T-helper 1 cell treated with Interleukin-12 subunit alpha and Interleukin-12 subunit beta and Interleukin-4 antibody, amounts not matched to agents 30 μg/mL and 1 μg/mL, for 36 hours (primary cell): ENCODE measurements around the gene CTNND2.

Experiments
- H3K27ac Mint-ChIP-seq: one replicate; pipeline ENCODE4 v1.8.0; 2021; ENCODE audit warnings: mild to moderate bottlenecking, mixed read lengths
- H3K27me3 Mint-ChIP-seq: one replicate; pipeline ENCODE4 v1.8.0; 2021; ENCODE audit warnings: low read depth, mixed read lengths
- H3K36me3 Mint-ChIP-seq: one replicate; pipeline ENCODE4 v1.8.0; 2021; ENCODE audit warnings: low read depth, mixed read lengths
- H3K4me1 Mint-ChIP-seq: one replicate; pipeline ENCODE4 v1.8.0; 2021; ENCODE audit warnings: low read depth, mixed read lengths
- H3K4me3 Mint-ChIP-seq: one replicate; pipeline ENCODE4 v1.8.0; 2021; ENCODE audit warnings: mild to moderate bottlenecking, moderate library complexity, mixed read lengths
- H3K9me3 Mint-ChIP-seq: one replicate; pipeline ENCODE4 v1.8.0; 2021; ENCODE audit warnings: mixed read lengths

Gene CTNND2

DNA sequence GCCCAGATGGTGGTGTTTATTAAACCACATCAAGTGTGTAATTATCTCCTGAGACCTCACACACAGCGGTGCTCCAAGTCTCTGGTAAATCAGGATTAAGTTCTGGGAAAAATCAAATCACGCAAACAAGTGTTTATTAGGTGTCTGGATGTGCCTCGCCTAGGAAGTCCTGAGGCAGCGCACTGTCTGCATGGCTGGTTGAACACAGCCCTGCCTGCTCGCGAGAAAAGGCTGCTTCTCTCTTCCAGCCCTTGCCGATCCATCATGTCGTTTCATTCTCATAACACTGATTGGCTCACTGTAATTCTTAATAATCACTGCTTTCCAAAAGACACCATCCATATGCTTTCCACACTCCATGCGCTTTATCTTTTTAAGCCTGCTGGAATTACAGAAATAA, 913.6 kb downstream of the CTNND2 start:
- Mint-ChIP-seq H3K4me3 (no peak overlapping the region), H3K9me3 (no peaks in the 10 kb centered on the region), H3K4me1 (peaks cover 7% of the 10 kb centered on the region), H3K36me3 (no peaks in the 10 kb centered on the region), H3K27me3 (no peaks in the 10 kb centered on the region), H3K27ac (no peak overlapping the region)

DNA sequence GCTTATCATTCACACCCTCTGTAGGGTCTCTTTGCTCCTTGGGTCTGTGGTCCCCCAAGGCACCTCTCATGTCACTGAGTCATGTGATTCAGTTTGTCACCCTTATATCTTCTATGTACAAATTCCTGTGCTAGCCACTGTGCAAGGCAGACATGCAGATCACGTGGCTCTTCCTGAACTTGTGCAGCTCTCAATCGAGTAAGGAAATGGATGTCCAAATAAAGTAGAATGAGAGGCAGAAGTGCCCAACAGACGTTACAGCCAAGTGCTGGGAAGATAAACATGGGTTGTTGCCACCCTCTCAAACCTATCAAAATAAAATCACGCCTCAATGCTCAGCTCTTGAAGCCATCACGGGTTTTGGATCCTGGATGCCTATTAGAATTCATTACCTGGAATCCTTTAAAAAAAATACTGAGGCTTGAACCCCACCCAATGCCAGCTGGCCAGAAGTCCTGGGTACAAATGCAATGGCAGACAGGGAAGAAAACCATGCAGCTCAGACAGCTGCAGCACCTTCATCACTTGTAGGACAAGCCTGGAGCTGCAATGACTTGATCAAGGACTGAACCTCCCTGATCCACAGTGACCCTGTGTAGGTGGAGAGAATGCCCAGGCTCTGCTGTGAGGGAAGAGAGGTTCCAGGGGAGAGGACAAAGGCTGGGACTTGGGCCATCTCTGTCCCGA, 914.5 kb downstream of the CTNND2 start:
- H3K27me3 Mint-ChIP-seq = no peaks in the 10 kb centered on the region
- H3K27ac Mint-ChIP-seq = no peak overlapping the region
- H3K4me3 Mint-ChIP-seq = no peak overlapping the region
- peaks cover 7% of the 10 kb centered on the region for H3K4me1 Mint-ChIP-seq
- H3K36me3 Mint-ChIP-seq = no peaks in the 10 kb centered on the region
- H3K9me3 Mint-ChIP-seq = no peaks in the 10 kb centered on the region

DNA sequence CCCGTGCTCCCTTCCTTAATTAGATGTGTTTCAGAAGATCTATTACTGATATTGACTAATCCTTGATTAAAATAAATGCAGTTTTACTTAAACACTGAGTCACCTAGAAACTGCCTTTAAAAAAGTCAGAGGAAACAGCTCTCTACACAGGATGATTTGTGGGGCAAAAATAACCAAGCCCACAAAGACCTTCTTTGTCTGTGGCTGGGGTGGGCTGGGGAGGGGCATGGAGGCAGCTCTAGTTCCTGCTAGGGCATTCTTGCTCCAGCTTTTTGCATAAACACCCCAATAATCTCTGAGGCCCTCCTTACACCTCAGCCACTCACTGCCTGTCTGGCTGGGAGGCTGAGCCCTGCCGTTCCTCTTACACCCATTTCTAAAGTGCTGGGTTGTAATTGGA, 915.6 kb downstream of the CTNND2 start:
- no peaks in the 10 kb centered on the region for H3K9me3 Mint-ChIP-seq
- H3K36me3 Mint-ChIP-seq = no peaks in the 10 kb centered on the region
- H3K27ac Mint-ChIP-seq = no peak overlapping the region
- no peak overlapping the region for H3K4me3 Mint-ChIP-seq
- peaks cover 7% of the 10 kb centered on the region for H3K4me1 Mint-ChIP-seq
- H3K27me3 Mint-ChIP-seq = no peaks in the 10 kb centered on the region

DNA sequence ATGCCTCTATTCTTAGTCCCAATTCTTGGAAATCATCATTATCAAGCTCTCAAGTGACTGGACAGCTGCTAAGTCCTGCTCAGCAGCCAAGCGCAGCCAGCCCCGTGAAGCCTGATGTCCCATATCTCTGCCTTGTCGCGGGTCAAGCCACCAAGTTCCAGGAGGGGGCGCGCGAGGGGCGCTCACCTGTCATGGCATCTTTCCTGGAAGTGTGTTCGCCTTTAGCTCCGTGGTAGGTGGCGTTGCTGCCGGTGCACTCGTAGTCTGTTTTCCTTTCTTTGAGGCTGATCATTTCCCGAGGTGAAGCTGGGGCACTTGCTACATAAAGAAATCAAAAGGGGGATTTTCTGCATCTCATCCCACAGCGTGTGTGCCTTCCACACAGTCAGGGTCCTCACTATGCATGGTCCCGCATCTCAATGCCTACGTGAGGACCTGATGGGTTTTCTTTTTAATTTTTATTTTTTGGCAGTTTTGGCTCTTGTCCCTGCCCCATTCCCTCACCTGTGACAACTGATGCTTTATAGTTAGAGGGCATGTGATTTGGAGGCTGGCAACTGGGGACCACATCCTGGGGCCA, 916.2 kb downstream of the CTNND2 start:
- H3K4me3 Mint-ChIP-seq = no peak overlapping the region
- H3K27ac Mint-ChIP-seq = no peak overlapping the region

DNA sequence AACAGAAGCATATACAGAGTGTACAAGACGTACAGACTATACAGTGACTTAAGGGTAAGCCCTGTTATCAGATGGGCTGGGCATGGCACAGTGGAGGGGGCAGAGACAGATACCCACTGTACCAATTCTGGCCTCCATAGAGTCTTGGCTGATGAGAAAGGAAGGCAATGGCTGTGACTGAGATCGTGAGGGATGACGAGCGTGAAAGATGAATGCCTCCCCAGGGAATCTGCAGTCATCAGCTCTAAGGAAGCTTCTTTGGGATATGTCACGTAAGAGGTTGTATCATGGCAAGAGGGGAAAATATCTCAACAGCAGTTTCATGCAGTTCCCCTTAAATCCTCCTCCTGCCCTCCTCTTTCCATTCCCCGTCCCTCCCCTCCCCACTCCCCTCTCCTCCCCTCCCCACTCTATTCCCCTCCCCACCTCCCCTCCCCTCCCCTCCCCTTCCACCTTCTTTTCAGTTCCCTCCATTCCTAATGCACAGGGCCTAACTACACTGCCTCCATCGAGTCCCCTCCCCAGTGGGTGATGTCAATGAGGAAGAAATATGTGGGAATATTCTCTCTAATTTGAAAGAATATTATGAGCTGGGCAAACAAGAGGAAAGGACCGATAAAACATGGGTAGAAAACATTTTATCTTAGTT, 916.8 kb downstream of the CTNND2 start:
- Mint-ChIP-seq H3K4me3 (no peak overlapping the region), H3K27me3 (no peaks in the 10 kb centered on the region), H3K4me1 (peaks cover 7% of the 10 kb centered on the region), H3K36me3 (no peaks in the 10 kb centered on the region), H3K27ac (no peak overlapping the region), H3K9me3 (no peaks in the 10 kb centered on the region)

More for the DNA sequence above, 916.2 kb downstream of the CTNND2 start:
- Mint-ChIP-seq H3K9me3 (no peaks in the 10 kb centered on the region), H3K36me3 (no peaks in the 10 kb centered on the region), H3K4me1 (peaks cover 7% of the 10 kb centered on the region), H3K27me3 (no peaks in the 10 kb centered on the region)

DNA sequence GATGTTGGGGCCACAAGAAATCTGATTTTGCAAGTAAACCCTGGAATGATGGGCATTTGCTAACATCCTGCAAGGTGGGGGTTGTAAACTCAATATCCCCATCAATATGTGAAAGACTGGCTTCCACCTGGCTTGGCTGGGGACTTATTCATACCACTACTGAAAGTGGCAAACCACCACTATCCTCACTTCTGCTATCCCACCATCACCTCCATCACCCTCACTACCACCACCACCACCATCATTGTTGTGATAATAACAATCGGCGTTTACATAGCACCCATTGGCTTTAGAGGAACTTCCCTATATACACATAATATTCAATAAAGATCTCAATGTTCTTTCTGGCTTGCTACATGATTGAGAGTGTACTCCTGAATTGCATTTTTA, 918.5 kb downstream of the CTNND2 start:
- Mint-ChIP-seq H3K27me3 (no peaks in the 10 kb centered on the region), H3K4me3 (no peak overlapping the region), H3K9me3 (no peaks in the 10 kb centered on the region), H3K4me1 (peaks cover 7% of the 10 kb centered on the region), H3K27ac (no peak overlapping the region), H3K36me3 (no peaks in the 10 kb centered on the region)

DNA sequence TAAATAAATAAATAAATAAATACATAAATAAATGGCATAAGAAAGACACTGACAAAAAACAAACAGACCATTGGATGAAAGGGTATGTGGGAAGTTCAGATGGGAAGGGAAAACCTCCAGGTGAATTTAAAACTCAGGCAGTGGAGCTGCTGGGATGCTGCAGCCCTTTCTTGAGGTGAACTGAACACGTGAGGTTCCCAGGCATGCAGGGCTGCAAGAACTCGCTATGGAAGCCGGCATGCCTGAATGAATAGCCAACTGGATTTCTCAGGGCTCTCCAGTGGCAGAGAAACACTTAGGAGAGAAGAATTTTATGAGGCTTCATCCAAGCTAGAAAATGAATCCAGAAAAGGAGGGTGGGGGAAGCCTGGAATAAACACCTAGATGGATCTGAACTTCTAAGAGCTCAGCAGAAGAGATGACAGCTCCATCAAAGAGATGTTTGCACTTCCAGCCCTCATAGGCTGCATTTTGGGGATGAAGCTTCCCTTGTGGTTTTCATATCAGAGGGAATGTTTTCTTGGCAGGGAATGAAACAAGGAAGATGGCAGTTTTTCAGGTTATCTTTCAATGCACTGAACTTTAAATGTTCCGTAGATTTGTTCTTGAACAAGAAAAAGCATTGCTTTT, 919.0 kb downstream of the CTNND2 start:
- Mint-ChIP-seq H3K27ac (no peak overlapping the region), H3K36me3 (no peaks in the 10 kb centered on the region)

DNA sequence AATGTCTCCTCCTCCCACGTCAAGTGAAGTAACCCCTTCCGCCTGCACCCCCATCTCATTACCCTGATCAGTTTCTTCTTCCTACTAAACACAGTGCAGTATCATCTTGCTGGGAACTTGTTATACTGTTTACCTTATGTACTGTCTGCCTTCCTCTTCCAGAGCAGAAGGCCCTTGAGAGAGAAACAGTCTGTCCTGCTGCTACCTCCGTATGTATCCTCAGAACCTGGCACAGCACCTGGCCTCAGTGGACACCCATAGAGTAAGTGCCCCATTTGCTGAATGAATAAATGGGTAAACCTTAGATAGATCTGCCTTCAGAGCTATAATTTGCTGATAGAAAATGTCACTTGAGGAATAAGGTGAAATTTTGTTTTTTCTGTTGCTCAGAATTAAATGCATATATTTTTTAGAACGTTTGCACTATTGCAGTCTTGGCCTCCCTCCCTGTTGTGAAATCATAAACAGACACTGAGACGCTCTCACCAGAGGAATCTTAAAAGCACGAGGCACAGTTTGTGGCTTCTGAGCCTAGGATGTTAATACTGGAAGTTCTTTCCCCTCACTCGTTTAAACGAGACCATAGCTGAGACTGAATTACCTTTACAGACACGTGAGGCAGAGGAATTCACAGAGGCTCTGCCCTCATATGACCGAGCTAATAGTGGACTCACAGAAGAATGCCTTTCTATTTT, 920.1 kb downstream of the CTNND2 start:
- Mint-ChIP-seq H3K36me3 (no peaks in the 10 kb centered on the region), H3K9me3 (no peaks in the 10 kb centered on the region), H3K27me3 (no peaks in the 10 kb centered on the region), H3K4me3 (no peak overlapping the region), H3K27ac (no peak overlapping the region), H3K4me1 (peaks cover 7% of the 10 kb centered on the region)

More for the DNA sequence above, 919.0 kb downstream of the CTNND2 start:
- Mint-ChIP-seq H3K4me1 (peaks cover 7% of the 10 kb centered on the region), H3K4me3 (no peak overlapping the region), H3K27me3 (no peaks in the 10 kb centered on the region), H3K9me3 (no peaks in the 10 kb centered on the region)

DNA sequence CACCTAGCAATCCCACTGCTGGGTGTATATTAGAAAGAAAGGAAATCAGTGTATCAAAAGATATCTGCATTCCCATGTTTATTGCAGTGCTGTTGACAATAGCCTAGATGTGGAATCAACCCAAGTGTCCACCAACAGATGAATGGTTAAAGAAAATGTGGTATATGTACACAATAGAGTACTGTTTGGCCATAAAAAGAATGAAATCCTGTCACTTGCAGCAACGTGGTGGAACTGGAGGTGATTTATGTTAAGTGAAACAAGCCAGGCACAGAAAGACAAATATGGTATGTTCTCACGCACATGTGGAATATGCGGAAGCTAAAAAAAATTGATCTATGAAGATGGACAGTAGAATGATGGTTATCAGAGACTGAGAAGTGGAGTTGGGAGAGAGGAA, 921.6 kb downstream of the CTNND2 start:
- Mint-ChIP-seq H3K27me3 (no peaks in the 10 kb centered on the region), H3K27ac (no peak overlapping the region), H3K36me3 (no peaks in the 10 kb centered on the region), H3K9me3 (no peaks in the 10 kb centered on the region), H3K4me1 (peaks cover under 1% of the 10 kb centered on the region), H3K4me3 (no peak overlapping the region)

DNA sequence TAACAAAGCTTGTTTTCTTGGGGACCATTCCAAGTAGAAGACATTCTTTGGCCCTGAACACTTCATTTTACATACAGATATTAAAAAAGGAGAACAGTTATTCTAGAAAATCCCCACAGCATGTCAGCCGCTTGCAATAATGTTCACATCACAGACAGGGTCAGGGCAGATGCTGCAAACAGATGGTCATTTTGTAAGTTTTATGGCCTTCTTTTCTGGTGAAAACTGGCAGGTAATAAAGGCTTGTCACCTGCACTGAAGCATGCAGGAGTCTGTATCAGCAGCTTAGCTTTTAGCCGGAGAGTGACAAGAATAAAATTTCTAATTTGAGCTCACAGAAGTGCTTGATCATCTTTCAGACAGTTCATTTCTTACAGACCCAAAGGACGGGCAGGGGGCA, 922.3 kb downstream of the CTNND2 start:
- H3K9me3 Mint-ChIP-seq = no peaks in the 10 kb centered on the region
- H3K36me3 Mint-ChIP-seq = no peaks in the 10 kb centered on the region
- no peaks in the 10 kb centered on the region for H3K27me3 Mint-ChIP-seq
- no peak overlapping the region for H3K4me3 Mint-ChIP-seq
- no peaks in the 10 kb centered on the region for H3K4me1 Mint-ChIP-seq
- H3K27ac Mint-ChIP-seq = no peak overlapping the region

DNA sequence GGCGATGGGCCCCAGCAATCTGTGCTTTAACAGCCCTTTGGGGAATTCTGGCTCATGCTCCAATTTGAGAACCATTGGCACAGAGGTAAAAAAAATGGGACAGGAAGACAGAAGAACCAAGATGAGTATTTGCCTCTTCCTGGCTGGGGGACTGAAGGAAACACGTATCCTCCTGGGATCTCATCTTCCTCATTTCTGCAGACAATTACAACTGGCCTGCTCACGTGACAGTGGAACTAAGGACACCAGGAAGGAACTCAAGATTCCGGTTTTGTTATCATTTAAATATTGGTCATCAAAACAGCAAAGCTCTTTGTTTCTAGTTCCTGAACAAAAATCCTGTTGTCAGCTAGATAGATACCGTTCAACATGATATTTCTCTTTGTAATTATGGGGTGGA, 927.2 kb downstream of the CTNND2 start:
- H3K9me3 Mint-ChIP-seq = no peaks in the 10 kb centered on the region
- no peak overlapping the region for H3K4me3 Mint-ChIP-seq
- no peaks in the 10 kb centered on the region for H3K27me3 Mint-ChIP-seq
- H3K36me3 Mint-ChIP-seq = no peaks in the 10 kb centered on the region
- H3K27ac Mint-ChIP-seq = no peak overlapping the region
- H3K4me1 Mint-ChIP-seq = no peaks in the 10 kb centered on the region

DNA sequence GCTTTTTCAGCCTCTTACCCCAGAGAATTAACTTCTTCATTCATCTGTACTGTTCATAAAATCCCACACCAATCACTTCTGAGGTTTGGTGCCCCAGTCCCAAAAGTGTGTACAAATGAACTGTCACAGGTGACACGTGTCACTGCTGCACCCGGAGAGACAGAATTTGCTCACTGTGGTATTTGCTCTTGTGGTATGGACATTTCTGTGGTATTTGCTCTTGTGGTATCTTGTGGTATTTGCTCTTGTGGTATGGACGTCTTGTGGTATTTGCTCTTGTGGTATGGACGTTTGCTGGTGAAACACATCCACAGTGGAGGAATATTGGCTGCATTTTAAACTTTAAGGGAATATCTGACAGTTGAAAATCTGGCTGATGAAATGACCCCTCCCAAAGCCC, 928.3 kb downstream of the CTNND2 start:
- Mint-ChIP-seq H3K4me1 (no peaks in the 10 kb centered on the region), H3K27me3 (no peaks in the 10 kb centered on the region), H3K9me3 (no peaks in the 10 kb centered on the region), H3K36me3 (no peaks in the 10 kb centered on the region), H3K4me3 (no peak overlapping the region), H3K27ac (no peak overlapping the region)

DNA sequence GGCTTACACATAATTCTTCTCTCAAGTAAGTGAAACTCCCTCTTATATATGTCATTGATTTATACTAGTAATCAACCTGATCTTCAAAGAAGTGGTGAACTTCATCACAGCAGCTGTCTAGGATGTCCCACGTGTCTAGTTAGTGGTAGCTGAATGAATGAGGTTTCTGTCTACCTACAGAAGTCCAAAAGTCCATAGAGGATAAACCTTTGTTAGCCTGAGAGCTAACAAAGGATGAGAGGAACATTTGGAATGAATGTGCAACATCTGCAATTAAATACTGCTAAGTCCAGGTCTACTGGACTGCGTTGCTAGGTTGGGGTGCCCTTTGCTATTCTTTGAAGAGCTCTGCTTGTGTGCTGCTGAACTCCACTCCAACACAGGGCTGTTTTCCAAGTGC, 929.4 kb downstream of the CTNND2 start:
- no peaks in the 10 kb centered on the region for H3K9me3 Mint-ChIP-seq
- no peaks in the 10 kb centered on the region for H3K4me1 Mint-ChIP-seq
- H3K4me3 Mint-ChIP-seq = no peak overlapping the region
- no peak overlapping the region for H3K27ac Mint-ChIP-seq
- no peaks in the 10 kb centered on the region for H3K27me3 Mint-ChIP-seq
- no peaks in the 10 kb centered on the region for H3K36me3 Mint-ChIP-seq

DNA sequence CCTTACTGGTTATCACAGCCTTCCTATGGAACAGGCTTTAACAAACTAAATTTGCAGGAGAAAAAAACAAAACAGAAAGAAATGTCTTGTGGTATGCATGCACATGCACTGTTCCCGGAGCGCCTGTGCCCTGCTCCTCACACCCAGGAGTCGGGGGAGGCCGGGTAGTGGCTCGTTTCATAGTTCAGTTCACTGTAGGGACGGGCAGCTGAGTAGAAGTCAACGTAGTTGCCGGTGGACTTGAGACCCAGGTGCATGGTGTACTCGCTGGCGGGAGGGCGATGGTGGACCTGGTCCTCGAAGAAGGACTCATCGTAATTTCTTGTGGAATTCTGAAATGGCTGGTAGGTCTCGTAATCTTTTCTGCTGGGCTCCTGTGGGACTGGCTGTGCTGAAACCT, 930.9 kb downstream of the CTNND2 start:
- no peaks in the 10 kb centered on the region for H3K36me3 Mint-ChIP-seq
- H3K4me1 Mint-ChIP-seq = no peaks in the 10 kb centered on the region
- no peak overlapping the region for H3K27ac Mint-ChIP-seq
- no peaks in the 10 kb centered on the region for H3K27me3 Mint-ChIP-seq
- no peaks in the 10 kb centered on the region for H3K9me3 Mint-ChIP-seq
- H3K4me3 Mint-ChIP-seq = no peak overlapping the region
